HG03521 (cell line): Measurements from ENCODE around the gene PTCD2.
"Not testable (repeated sequence)": the region's sequence is repeated elsewhere in the genome, so short reads cannot be mapped to it uniquely, and the experiment has no call there.

Experiments used
- ATAC-seq: cut with Tn5 transposase; IDR thresholded peaks from one replicate; pipeline ENCODE4 v1.9.1; 2021; ENCODE audit warnings: mild to moderate bottlenecking, moderate library complexity; ENCODE audit not compliant: unreplicated experiment

The PTCD2 gene

GRCh38 chr5:72295539-72295938 lies 24.6 kb upstream of the PTCD2 start:
- no peak for ATAC-seq

GRCh38 chr5:72296256-72296655 lies 23.9 kb upstream of the PTCD2 start:
- no peak for ATAC-seq

- ATAC-seq = not testable (repeated sequence)
Observed at GRCh38 chr5:72298136-72298535, 22.0 kb upstream of the PTCD2 start.

GRCh38 chr5:72298711-72299110 lies 21.5 kb upstream of the PTCD2 start:
- no peak for ATAC-seq

- ATAC-seq = no peak
Observed at GRCh38 chr5:72300590-72301339, 19.4 kb upstream of the PTCD2 start.

- peak; percentile 51 for ATAC-seq
Observed at GRCh38 chr5:72301557-72301956, 18.6 kb upstream of the PTCD2 start.

GRCh38 chr5:72302171-72302570 lies 18.0 kb upstream of the PTCD2 start:
- ATAC-seq = no peak

- ATAC-seq = no peak
Observed at GRCh38 chr5:72305194-72306142, 14.7 kb upstream of the PTCD2 start.

- no peak for ATAC-seq
Observed at GRCh38 chr5:72307573-72307967, 12.6 kb upstream of the PTCD2 start.

GRCh38 chr5:72307968-72308852 lies 12.0 kb upstream of the PTCD2 start:
- peak; percentile 91 for ATAC-seq

GRCh38 chr5:72308853-72309191 lies 11.4 kb upstream of the PTCD2 start:
- no peak for ATAC-seq

- ATAC-seq = no peak
Observed at GRCh38 chr5:72313141-72313540, 7.0 kb upstream of the PTCD2 start.

GRCh38 chr5:72314571-72315172 lies 5.5 kb upstream of the PTCD2 start:
- no peak for ATAC-seq

GRCh38 chr5:72319435-72319975 lies 668 bp upstream of the PTCD2 start:
- not testable (repeated sequence) for ATAC-seq

GRCh38 chr5:72324189-72324825 lies 4.1 kb downstream of the PTCD2 start:
- no peak for ATAC-seq

- no peak for ATAC-seq
Observed at GRCh38 chr5:72325566-72326305, 5.6 kb downstream of the PTCD2 start.

GRCh38 chr5:72326306-72326649 lies 6.1 kb downstream of the PTCD2 start:
- no peak for ATAC-seq

GRCh38 chr5:72328172-72328571 lies 8.0 kb downstream of the PTCD2 start:
- no peak for ATAC-seq

GRCh38 chr5:72330712-72331111 lies 10.5 kb downstream of the PTCD2 start:
- ATAC-seq = no peak
